ENCODE data around the gene PCDHA10. TPM values are rescaled to one million over a fixed set of nuclear protein-coding genes. Genes with fewer than 3 reads are reported as not detected.

The PCDHA10 gene
- total RNA-seq, 1 experiment from 2014 or later, result 10.8 TPM

GRCh38 chr5:140869555-140869886, 13.8 kb downstream of the PCDHA10 start:
- H3K4me1 Mint-ChIP-seq, result peaks cover 21% of the 10 kb centered on the region
- ChIA-PET POLR2A (interaction anchor here (0.6 to 1.8 kb wide), 4 partner anchors 14 to 182 kb away, joined by 3 to 13 read pairs (median 6); partner anchors contain the start of gene PCDHA10), CTCF (interaction anchor here (0.6 to 4.7 kb wide), 47 partner anchors 8 to 365 kb away, joined by 3 to 99 read pairs (median 5); partner anchors contain the start of genes HARS1, HARS2, PCDHA1 and PCDHA10)
- DNase-seq (ENCODE audit: low spot score) (no peak), ATAC-seq (peak; percentile 61; the same call in 1 of the 2 replicates)
- peaks cover 30% of the 10 kb centered on the region for H3K36me3 Mint-ChIP-seq
- H3K9me3 Mint-ChIP-seq, result peaks cover 4% of the 10 kb centered on the region
- H3K27ac Mint-ChIP-seq, result peak overlapping the region; percentile 78; the same call in 1 of the 2 replicates
- no peaks in the 10 kb centered on the region for H3K27me3 Mint-ChIP-seq (ENCODE audit: low read depth)
- H3K4me3 Mint-ChIP-seq, result peak overlapping the region; percentile 88
- TF ChIP-seq ZNF317 (CRISPR knock-in tag; IDR thresholded peaks at IDR 0.05; ENCODE audit: borderline replicate concordance, low read depth), result no peak
- no peak for TF ChIP-seq ZNF396 (CRISPR knock-in tag; IDR thresholded peaks at IDR 0.05; ENCODE audit: borderline replicate concordance)
- TF ChIP-seq EMX1 (CRISPR knock-in tag; IDR thresholded peaks at IDR 0.05), result no peak
- TF ChIP-seq PRRX2 (CRISPR knock-in tag; IDR thresholded peaks at IDR 0.05), result no peak
- no peak for TF ChIP-seq ZNF671 (CRISPR knock-in tag; IDR thresholded peaks at IDR 0.05)
- TF ChIP-seq ZNF138 (CRISPR knock-in tag; conservative IDR thresholded peaks at IDR 0.05), result no peak
- no peak for TF ChIP-seq HMGA2 (CRISPR knock-in tag; IDR thresholded peaks at IDR 0.05)
- TF ChIP-seq TP53 (CRISPR knock-in tag; IDR thresholded peaks at IDR 0.05), result no peak
- TF ChIP-seq IRF1 (CRISPR knock-in tag; IDR thresholded peaks at IDR 0.05), result no peak

GRCh38 chr5:140870221-140871201, 14.8 kb downstream of the PCDHA10 start:
- H3K27ac Mint-ChIP-seq, result no peak overlapping the region
- TF ChIP-seq FOXP1 (CRISPR knock-in tag; IDR thresholded peaks at IDR 0.05; ENCODE audit: borderline replicate concordance) (0 out of 2 replicates have a peak, but pooled peaks have one; percentile 44), KAT7 (CRISPR knock-in tag; IDR thresholded peaks at IDR 0.05; ENCODE audit: borderline replicate concordance) (no peak)
- DNase-seq (ENCODE audit: low spot score) (no peak), ATAC-seq (no peak)
- H3K9me3 Mint-ChIP-seq, result peaks cover 4% of the 10 kb centered on the region
- no peaks in the 10 kb centered on the region for H3K27me3 Mint-ChIP-seq (ENCODE audit: low read depth)
- H3K4me1 Mint-ChIP-seq, result peaks cover 26% of the 10 kb centered on the region
- peaks cover 28% of the 10 kb centered on the region for H3K36me3 Mint-ChIP-seq
- ChIA-PET CTCF (interaction anchor here (1.0 to 4.7 kb wide), 16 partner anchors 10 to 181 kb away, joined by 3 to 99 read pairs (median 14); partner anchors contain the start of genes HARS1, HARS2, PCDHA1 and PCDHA10), POLR2A (interaction anchor here (0.6 kb wide), 1 partner anchor 219 kb away, joined by 4 read pairs; no protein-coding TSS in a partner anchor)
- no peak overlapping the region for H3K4me3 Mint-ChIP-seq

GRCh38 chr5:140875085-140876065, 19.7 kb downstream of the PCDHA10 start, which contains the start of gene PCDHA12:
Gene PCDHA12, plus strand, starts transcription at chr5:140875308. Its CDS starts 165 bp downstream, at chr5:140875473.
- ChIA-PET CTCF (interaction anchor here (0.6 to 2.6 kb wide), 34 partner anchors 11 to 225 kb away, joined by 3 to 51 read pairs (median 4); partner anchors contain the start of genes PCDHA1, PCDHA10, PCDHA2 and PCDHA4), POLR2A (interaction anchor here (1.0 to 1.4 kb wide), 2 partner anchors 51 to 165 kb away, joined by 5 to 8 read pairs; partner anchors contain the start of gene PCDHAC1)
- Mint-ChIP-seq H3K27me3 (ENCODE audit: low read depth) (no peaks in the 10 kb centered on the region), H3K36me3 (peaks cover 12% of the 10 kb centered on the region), H3K4me3 (peak within 1 kb of the TSS; percentile 99), H3K9me3 (no peaks in the 10 kb centered on the region), H3K4me1 (peaks cover 28% of the 10 kb centered on the region), H3K27ac (peak within 1 kb of the TSS; percentile 93)
- DNase-seq (ENCODE audit: low spot score) (no peak), ATAC-seq (peak; percentile 59)
- peak; percentile 95 for TF ChIP-seq HMGXB4 (CRISPR knock-in tag; IDR thresholded peaks at IDR 0.05)
- TF ChIP-seq MYBL2 (CRISPR knock-in tag; IDR thresholded peaks at IDR 0.05), result no peak
- TF ChIP-seq ZNF138 (CRISPR knock-in tag; conservative IDR thresholded peaks at IDR 0.05), result no peak
- peak; percentile 66 for TF ChIP-seq USF2 (CRISPR knock-in tag; IDR thresholded peaks at IDR 0.05)
- 0 out of 2 replicates have a peak, but pooled peaks have one; percentile 8 for TF ChIP-seq MAX (CRISPR knock-in tag; IDR thresholded peaks at IDR 0.05)
- no peak for TF ChIP-seq FOXK1 (CRISPR knock-in tag; IDR thresholded peaks at IDR 0.05)
- TF ChIP-seq CTCF (IDR thresholded peaks at IDR 0.05), result peak; percentile 42; the same call in 1 of the 2 replicates
- TF ChIP-seq KAT7 (CRISPR knock-in tag; IDR thresholded peaks at IDR 0.05; ENCODE audit: borderline replicate concordance), result 0 out of 2 replicates have a peak, but pooled peaks have one; percentile 32

Measured in WTC11 (cell line).